H1 (cell line): ENCODE results near the gene SSRP1. TPM values are rescaled to one million over a fixed set of nuclear protein-coding genes. Genes with fewer than 3 reads are reported as not detected.

ENCODE experiments used
- YY1 ChIP-seq: IDR thresholded peaks from 2 replicates; pipeline ENCODE4 v1.6.1; 2011; ENCODE audit warnings: low read depth, mild to moderate bottlenecking, low read length
- polyA plus RNA-seq, 7 experiments: library from polyadenylated mRNA; depleted of rRNA in 3 of 7; stranded (reverse) in 5 of 7; unstranded in 2 of 7; fragments of >200 nt in 5 of 7; fragments of 200-250 nt in 2 of 7; gene quantifications; 1 replicate in 5 of 7; 2 replicates in 1 of 7; 4 replicates in 1 of 7; pipeline versions ENCODE4 v1.2.1 to v1.2.3, GENCODE V29; 2011 to 2013; ENCODE audit warnings: missing spikeins in 2 of 7, mixed read lengths in 2 of 7
- total RNA-seq: library from RNA; stranded (reverse); fragmentation: NEBNext Ultra II Directional; extraction: Animal tissue kit (Norgen Biotek cat#: 25700); gene quantifications from 2 replicates; pipeline ENCODE4 v1.2.1, GENCODE V29; 2021

Gene SSRP1
- total and polyA plus RNA-seq, 2 of the 8 experiments (the other 6 are each of a cell fraction or from before 2014, with no cell fraction given), result 259 to 281 TPM

- TF ChIP-seq YY1, result no peak
- TF ChIP-seq, all 59 proteins: peak for 6
Observed at GRCh38 chr11:57345555-57346211, 10.0 kb upstream of the SSRP1 start (continued).
